SH-SY5Y (cell line): ENCODE results near the gene DOCK2.

Source experiments
- GATA2 ChIP-seq: IDR thresholded peaks from 2 replicates; pipeline ENCODE4 v1.6.1; 2011; ENCODE audit warnings: mild to moderate bottlenecking, low read depth, low read length
- GATA3 ChIP-seq: IDR thresholded peaks from 2 replicates; pipeline ENCODE4 v1.6.1; 2011; ENCODE audit warnings: low read depth, mild to moderate bottlenecking, low read length, moderate library complexity

- TF ChIP-seq GATA3 (no peak), GATA2 (no peak)
These were observed 194.3 kb downstream of the DOCK2 start for GRCh38 chr5:169831331-169831730.
